GM12801 (cell line): ENCODE measurements around the gene PHOSPHO2.

Experiments
- CTCF ChIP-seq: IDR thresholded peaks from one replicate; pipeline ENCODE4 v1.5.1; 2011; ENCODE audit warnings: control low read depth; ENCODE audit not compliant: insufficient read length; ENCODE audit errors: extremely low read depth

PHOSPHO2 gene

GRCh38 chr2:169712791-169713227, 18.5 kb downstream of the PHOSPHO2 start:
- TF ChIP-seq CTCF: no peak

- no peak for TF ChIP-seq CTCF
Measured at GRCh38 chr2:169713331-169713730, 19.1 kb downstream of the PHOSPHO2 start.

- TF ChIP-seq CTCF: no peak
Measured at GRCh38 chr2:169714699-169715098, 20.4 kb downstream of the PHOSPHO2 start.

GRCh38 chr2:169715379-169716237, 21.3 kb downstream of the PHOSPHO2 start:
- no peak for TF ChIP-seq CTCF

GRCh38 chr2:169716238-169716886, 22.1 kb downstream of the PHOSPHO2 start:
- TF ChIP-seq CTCF: no peak

GRCh38 chr2:169716938-169717690, 22.8 kb downstream of the PHOSPHO2 start:
- TF ChIP-seq CTCF: no peak

- TF ChIP-seq CTCF: no peak
Measured at GRCh38 chr2:169717691-169718063, 23.4 kb downstream of the PHOSPHO2 start.
